GM19452 (cell line): Measurements from ENCODE around the gene PRPF19.

Source experiments
- ATAC-seq: cut with Tn5 transposase; IDR thresholded peaks from one replicate; pipeline ENCODE4 v1.9.1; 2021; ENCODE audit not compliant: unreplicated experiment

PRPF19 gene

DNA sequence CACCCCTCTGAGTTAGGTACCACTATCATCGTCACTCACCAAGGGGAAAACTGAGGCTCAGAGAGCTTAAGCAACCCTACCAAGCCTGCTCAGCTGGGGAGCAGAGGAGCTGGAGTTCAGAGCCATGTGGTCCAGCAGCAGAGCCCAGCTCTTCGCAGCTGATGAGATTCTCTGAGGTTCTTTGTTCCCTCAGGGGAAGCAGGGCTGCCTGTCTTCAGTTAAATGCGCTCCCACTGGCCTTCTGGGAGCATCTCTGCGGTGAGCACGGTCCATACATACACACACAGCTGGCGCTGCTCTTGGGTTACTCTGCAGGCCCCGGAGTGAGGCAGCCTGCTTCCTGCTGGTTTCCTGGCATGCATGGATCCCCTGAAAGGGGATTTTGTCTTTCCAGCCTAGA is 45.4 kb downstream of the PRPF19 start:
- no peak for ATAC-seq

DNA sequence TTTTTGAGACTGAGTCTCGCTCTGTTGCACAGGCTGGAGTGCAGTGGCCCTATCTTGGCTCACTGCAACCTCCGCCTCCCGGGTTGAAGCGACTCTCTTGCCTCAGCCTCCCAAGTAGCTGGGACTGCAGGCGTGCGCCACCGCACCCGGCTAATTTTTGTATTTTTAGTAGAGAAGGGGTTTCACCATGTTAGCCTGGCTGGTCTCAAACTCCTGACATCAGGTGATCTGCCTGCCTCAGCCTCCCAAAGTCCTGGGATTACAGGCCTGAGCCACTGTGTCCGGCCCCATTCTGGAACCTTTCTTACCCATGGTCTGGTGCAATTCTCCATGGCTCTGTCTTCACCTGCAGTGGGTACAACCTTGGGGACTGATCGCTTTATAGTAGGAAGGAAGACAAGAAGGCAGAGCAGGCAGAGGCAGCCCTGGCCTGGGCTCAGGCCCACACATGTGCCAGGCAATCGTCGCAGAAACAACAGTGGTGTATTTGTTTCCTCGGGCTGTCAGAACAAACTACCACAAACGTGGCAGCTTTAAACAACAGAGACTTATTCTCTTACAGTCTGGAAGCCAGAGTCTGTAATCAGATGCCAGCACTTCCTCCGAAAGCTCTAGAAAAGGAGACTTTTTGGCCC is 46.7 kb downstream of the PRPF19 start:
- ATAC-seq, result no peak

DNA sequence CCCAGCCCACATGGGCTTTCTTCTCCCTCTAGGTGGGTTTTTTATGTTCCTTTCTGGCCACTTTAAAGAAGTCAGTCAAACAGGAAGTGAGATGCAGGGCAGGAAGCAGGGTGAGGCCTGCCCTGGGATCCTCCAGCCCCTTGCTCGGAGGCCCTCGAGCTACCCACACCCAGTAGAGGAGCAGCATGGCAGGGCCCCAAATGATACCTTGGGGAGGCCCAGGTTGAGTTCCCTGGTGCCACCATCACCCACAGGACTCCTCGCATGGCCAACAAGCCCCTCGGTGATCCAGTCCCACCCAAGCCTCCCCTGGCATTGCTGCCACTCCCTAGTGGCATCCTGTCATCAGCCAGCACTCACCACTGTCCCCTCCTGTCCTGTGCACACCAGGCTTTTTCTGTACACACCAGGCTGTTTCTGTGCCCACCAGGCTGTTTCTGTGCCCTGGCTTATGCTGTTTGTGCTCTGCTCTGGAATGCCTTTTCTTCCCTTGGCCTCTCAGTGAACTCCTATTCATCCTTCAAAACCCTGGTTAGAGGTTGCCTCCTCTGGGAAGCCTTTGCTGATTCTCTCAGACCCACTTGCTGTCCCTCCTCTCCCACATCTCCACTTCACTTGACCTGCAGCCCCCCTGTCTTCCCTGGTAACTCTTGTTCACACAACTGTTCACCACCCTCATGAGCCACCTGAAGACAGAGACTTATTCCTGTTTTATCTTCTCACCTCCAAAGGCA is 47.5 kb downstream of the PRPF19 start:
- no peak for ATAC-seq

DNA sequence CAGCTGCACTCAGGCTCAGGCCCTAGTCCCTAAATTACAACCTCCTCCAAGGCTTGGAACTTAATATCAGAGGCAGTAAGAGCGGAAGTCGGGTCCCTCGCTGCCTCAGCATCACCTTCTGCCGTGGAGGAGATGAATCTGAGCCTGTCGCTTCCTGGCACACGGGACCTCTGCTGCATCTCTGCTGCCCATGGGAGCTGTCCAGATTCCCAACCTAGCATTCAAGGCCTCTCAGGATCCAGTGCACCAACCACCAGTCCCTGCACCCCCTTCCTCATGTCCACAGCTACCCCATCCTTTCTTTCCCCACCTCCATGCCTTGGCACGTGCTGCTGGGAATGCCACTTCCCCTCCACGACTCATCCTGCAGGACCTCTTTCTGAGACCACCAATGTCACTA is 48.1 kb downstream of the PRPF19 start:
- ATAC-seq, result no peak

DNA sequence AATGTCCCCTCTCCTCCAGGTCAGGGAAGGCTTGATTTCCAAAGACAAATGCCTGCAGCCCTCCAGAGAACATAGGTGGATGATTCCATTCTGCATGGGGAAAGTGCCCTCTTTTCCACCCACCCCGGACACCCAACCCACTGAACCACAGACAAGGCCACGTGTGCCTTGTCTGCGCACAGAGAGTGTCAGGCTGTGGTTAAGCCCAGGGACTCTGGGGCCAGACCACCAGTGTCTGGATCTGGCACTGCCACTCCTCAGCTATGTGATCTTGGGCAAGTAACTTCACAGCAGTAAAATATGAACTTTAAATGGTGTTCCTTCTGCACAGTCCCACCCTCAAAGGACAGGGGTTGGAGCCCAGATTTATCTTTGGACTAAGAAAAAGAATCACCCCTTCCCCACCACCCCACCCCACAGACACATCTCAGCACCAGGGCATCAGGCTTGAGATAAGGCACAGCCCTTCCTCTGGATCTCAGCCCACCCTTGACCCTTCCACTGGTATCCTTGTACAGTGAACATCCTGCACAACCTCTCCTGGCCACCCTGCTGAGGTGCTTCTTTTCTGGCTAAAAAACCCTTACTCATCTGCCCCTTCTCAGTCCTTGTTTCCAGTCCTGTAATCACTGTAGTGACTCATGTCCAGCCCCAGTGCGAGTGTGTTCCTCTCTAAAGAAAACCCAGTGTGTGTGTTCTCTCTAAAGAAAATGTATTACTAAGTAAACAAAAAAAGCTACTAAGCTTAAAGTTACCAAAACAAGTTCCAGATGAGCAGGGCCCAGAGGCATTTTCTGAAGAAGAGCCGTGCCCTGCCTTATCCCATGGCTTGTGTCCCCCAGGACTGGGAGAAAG is 48.8 kb downstream of the PRPF19 start:
- ATAC-seq, result no peak

DNA sequence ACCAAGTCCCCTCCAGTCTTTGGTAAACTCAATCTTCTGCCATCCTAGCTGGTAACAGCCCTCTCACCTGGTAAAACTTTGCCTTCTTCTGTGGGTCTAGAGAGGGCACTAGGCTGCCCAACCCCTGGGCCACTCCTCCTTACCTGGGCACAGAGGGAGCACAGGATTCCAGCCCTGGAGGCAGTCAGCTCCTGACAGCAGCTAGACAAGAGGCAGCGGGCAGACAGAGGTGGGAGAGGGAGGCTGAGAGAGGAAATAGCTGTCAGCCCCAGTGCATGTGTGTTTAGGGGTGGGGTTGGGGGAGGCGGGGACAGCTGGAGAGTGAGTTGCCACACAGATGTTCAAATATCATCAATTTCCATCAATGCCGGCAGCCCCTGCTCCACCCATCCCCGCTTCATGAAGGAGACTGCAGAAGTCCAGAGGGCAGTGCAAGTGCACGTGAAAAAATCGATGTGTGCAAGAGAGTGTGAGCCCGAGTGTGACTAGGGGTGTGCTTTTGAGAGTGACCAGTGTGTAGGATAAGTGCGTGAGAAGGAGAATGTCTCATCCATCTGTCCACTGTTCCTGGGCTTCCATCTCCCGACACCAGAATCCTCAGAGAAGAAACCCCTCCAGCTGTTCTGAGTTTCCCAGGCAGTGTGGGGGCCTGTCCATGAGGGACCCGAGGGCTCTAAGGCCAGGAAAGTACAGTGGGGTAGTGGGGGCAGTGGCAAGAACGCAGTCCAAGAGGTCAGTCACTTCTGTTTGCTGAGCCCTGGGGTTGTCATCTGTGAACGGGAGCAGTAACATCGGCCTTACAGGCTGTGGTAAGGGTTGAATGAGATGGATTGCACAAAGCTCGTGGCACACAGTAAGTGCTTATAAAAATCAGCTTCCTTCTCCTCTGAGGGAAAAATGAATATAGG is 50.4 kb downstream of the PRPF19 start, which contains the start of gene PTGDR2:
Gene PTGDR2, minus strand, starts transcription at position 225 of the 908 bp plus-strand sequence. CDS start 2,228 bp downstream, outside the sequence.
- ATAC-seq, result no peak

DNA sequence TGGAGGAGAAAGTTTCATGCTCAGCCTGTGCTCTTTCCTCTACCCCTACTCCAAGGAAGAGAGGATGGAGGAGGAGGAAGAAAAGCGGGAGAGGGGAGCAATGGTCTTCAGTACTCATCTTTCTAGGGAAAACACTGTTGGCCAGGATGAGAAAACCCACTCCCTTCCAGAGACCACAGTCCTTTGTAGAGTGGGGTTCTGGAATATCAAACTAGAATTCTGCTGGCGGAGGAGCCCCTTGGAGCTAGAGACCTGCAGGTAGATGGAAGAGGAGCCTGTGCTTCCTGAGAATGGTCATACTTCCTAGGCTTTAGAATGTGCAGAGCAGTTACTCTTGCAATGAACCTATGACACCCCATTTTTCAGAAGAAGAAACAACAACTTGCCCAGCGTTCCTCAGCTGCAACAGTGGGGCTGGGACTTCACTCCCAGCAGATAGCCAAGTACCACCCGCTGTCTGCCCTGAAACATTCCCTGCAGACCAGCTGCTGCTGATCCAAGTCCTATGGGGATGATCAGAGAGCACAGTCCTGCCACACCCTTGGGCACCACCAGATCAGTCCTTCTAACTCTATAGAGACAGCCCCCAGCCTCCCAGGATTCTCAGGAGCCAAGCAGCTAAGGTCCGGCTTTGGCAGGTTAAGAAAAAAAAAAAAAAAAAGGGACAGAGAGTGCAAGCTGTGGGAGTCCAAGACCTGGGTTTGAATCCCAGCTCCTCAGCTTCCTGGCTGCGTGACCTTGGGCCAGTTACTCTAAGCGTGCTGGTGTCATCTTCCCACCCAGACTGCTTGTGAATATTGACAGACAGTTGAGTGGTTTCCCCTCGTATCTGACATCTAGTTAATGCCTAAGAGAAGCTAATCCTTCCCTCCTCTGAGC is 51.3 kb downstream of the PRPF19 start:
- ATAC-seq, result no peak

DNA sequence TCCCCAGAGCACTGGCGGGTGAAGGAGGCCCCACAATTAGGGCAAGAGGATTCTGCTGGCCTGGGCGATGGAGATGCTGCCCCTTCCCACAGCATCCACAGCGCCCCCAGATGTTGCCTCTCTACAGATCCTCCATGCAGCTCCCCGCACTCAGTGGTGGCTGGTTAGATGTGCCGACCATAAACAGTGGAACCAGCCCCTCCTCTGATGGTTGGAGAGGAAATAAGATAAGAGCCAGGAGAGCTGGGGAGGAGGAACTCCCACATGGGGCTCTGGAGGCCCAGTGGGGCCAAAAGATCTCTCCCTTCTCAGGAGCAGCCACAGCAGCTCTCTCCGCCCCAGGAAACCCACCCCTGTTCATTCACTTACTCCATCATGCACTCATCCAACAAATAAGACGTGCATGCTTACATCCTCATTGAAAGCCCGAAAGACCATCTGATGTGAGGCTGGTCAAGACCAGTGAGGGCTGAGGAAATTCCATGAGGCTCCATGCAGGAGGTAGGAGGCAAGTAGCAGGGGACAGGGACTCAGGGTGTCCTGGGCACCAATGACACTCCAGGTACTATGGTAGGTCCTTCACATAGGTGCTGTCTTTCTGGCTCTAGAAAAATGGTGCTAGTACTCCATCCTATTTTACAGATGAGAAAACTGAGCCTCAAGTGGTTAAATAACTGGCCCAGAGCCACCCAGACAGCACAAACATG is 52.1 kb downstream of the PRPF19 start:
- no peak for ATAC-seq

DNA sequence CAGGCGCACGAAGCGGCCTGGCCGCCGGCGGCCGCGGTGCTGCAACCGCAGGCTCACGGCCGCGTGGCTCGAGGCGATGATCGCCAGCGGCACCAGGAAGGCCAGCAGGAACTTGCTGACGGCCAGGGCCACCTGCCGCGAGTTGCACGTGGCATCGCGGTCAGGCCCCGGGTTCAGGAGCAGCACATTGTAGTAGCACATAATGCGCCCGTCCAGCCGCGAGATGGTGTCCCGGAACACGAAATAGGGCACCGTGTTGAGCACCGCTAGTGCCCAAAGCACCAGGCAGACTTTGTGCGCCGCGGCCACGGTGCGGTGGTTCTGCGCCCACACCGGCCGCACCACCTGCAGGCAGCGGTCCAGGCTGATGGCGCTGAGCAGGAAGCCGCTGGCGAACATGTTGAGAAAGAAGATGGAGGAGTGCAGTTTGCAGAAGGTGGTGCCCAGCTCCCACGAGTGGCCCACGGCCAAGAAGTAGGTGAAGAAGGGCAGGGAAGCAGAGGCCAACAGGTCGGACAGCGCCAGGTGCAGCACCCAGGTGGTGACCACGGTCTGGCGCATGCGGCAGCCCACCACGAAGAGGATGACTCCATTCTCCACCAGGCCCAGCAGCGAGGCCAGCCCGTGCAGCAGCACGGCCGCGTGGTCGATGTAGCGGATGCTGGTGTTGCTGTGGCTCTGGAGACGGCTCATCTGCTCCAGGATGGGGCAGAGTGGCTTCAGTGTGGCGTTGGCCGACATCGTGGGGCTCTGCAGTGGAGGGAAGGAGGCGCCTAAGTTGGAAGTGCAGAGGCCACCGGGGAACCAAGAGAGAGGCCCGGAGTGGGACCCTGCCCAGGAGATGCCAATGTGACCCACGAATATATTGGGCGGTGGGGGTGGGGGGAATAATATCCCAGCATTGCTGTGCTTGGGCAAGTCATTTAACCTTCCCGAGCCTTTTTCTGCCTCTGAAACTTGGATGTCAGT is 53.1 kb downstream of the PRPF19 start:
- ATAC-seq, result no peak

DNA sequence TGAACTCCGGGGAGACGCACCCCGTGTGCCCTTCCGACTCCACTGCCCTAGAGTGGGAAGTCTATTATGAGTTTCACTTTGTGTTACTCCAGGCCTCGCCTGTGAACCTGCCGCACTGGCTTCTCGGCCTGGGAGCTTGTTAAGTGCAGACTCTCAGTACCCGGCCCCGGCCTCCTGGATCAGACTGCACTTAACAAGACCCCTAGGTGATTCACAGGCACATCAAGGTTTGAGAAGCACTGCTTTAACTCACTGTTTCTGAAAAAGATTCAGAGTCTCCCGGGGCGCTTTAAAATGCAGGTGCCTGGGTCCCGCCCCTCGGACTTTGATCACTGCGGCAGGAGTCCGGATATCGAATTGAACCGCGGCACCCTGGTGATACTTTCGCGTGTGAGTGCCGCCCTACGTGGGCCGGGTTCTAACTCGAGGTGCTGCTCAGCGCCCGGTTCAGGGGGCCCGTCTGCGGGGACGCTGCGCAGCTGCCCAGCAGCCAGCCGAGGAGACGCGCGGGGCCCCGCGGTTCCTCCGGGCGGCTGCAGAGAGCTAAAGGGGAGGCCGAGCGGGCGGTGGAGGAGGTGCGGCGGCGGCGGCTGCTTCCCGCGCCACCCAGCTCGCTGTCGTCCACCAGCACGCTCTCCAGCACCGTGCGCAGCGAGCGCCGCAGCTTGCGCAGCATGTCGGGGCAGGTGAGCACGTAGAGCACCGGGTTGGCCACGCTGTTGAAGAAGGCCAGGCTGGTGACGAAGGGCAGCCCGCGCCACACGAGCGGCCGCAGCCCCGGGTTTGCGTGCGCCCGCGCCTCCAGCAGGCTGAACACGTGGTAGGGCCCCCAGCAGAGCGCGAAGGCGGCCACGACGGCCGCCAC is 54.0 kb downstream of the PRPF19 start:
- ATAC-seq, result no peak

DNA sequence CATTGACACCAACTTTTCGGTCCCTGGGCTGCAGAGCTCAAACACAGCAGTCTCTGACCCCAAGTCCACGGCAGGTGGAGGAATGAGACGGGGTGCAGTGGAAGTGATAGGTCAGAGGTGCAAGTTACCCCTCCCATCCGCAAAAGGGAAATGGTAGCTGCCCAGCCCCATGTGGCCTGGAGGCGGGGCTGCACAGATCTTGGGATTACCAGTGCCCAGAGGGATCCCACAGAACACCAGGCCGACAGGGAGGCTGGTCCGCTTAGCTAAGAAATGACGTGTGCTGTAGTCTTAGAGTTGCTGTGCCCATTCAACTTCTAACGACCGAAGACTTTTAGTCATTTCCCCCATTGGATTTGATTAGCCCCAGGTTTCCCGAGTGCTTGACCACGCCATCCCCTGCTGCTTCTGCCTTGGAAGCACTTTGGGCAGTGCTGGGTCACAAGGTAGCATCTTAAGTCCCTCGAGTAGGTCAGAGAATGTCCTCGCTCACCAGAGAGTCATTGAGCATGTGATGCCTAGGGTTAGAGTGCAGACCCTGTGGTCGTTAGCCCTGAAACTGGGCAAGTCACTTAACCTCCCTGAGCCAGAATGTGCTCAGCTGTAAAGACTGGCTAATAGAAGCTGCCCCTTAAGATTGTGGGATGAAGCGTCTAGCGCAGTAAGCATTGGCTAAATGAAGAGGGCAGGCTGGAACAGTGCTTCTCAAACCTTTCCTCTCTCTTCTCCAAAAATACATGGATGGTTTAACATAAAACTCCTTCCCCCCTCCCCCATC is 54.9 kb downstream of the PRPF19 start:
- ATAC-seq, result no peak

DNA sequence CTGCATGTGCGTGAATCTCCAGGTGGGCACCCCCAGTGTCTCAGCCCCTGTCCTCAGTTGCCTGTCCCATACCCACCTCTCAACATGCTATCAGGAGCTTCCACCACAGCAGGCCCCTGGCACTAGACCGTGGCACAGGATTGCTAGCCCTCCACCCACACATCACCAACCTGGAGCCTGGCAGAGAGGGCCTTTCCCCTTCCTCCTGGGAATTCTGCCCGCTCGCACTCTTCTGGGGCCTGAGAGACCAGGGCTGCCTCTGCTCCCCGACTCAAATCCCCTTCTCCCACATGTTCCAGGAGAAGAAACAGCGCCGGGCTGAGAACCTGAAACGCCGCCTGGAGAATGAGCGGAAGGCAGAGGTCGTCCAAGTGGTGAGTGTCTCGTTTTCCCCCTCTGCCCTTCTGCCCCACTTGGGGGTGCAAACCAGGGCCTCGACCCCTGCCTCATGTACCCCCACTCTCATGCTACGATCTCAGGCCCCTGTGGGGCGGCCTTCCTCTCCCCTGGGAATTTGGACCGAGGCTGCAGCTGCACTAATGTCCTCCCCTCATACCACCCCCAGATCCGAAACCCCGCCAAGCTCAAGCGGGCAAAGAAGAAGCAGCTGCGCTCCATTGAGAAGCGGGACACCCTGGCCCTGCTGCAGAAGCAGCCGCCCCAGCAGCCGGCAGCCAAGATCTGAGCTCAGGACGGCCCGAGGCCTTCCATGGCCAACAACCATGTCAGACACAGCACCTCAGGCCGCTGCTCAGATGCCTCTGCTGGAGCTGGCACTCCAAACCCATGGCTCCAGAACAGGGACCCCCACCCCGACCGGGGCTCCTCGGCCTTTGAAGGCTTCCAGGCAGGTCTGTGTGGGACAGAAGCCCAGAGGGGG is 56.5 kb downstream of the PRPF19 start:
- no peak for ATAC-seq

DNA sequence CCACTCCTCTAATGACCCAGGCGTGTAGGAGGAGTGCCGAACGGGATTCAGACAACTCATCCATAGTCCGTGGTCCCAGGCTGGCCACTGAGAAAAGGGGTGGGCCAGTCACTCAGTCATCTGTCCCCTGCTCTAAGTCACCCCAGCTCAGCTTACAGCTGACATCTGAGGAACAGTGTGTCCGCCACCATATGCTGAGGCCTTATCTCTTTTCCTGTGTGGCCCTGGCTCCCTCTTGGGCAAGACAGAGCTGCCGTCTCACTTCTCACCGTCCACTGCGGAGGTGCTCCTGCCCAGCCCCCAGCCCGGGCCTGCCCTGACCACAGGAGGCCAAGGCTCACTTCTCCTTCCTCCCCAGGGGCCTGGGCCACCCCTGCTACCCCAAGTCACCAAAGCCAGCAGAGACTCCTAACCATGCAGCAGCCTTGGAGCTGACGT is 57.7 kb downstream of the PRPF19 start:
- ATAC-seq, result no peak

DNA sequence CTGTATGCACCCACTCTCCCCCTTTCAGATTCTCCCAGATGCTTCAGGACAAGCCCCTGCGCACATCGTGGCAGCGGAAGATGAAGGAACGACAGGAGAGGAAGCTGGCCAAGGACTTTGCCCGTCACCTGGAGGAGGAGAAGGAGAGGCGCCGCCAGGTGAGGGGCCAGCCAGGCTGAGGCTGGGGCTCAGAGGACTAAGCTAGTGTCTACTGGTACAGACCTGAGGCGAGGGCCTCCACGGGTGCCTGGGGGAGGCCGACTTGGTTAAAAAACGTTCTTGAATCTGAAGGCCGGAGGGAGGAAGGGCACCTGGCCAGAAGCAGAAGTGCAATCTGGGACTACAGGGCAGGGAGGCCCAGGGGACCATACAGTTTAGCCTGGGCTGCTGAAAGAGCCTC is 58.5 kb downstream of the PRPF19 start:
- no peak for ATAC-seq

DNA sequence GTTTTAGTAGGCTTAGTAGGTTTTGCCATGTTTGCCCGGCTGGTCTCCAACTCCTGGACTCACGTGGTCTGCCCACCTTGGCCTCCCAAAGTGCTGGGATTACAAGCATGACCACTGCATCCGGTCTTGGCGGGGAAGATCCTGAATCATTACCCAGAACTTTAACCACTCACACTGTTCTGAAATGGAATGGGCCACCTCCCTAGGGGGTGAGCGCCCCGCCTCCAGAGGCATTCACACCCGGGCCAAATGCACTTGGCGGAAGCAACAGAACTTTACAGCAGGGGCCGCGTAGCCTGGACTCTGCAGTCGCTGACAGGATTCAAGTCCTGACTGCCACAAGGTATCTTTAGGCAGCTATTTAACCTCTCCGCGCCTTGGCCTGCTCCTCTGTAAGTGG is 59.1 kb downstream of the PRPF19 start:
- no peak for ATAC-seq
